Mucosa of descending colon (tissue), 3 donors: Measurements from ENCODE around the gene NCK1. TPM values are rescaled to one million over a fixed set of nuclear protein-coding genes. Genes with fewer than 3 reads are reported as not detected.

ENCODE experiments used
- ATAC-seq: fragments of 200-7000 bp; cut with Tn5 transposase; one replicate; pipeline ENCODE4 v1.9.1; 2020; ENCODE audit warnings: mild to moderate bottlenecking, moderate library complexity
- DNase-seq, 3 donors: peaks; one replicate each; pipeline ENCODE4 v3.0.0-alpha.2; 2020
- H3K36me3 ChIP-seq: fragments of 200-600 bp; one replicate; pipeline ENCODE4 v1.8.0; 2021; ENCODE audit warnings: low read depth, mild to moderate bottlenecking
- H3K4me1 ChIP-seq: fragments of 200-600 bp; one replicate; pipeline ENCODE4 v1.8.0; 2021; ENCODE audit warnings: low read depth, mild to moderate bottlenecking
- H3K4me3 ChIP-seq: fragments of 200-600 bp; one replicate; pipeline ENCODE4 v1.8.0; 2021; ENCODE audit warnings: mild to moderate bottlenecking
- H3K9me3 ChIP-seq: fragments of 200-600 bp; one replicate; pipeline ENCODE4 v1.8.0; 2021; ENCODE audit warnings: mild to moderate bottlenecking
- intact Hi-C, 2 donors: fragments of 100-400 bp; cut with DNase I in 1 of 2; cut with micrococcal nuclease in 1 of 2; formaldehyde crosslinking; loops; one replicate each; pipeline versions ENCODE4 v1.11.0 to v1.11.1; 2022; cut with DNase I, micrococcal nuclease
- total RNA-seq, 3 donors: library from RNA; stranded (reverse); fragmentation: NEBNext Ultra II Directional in 2 of 3; extraction: Animal tissue kit (Norgen Biotek cat#: 25700) in 2 of 3; gene quantifications; one replicate each; pipeline versions ENCODE4 v1.2.1 to v1.2.4, GENCODE V29; 2021 to 2023
- TF ChIP-seq, protein P1 (sequence below): fragments of 200-600 bp; IDR thresholded peaks from one replicate; pipeline ENCODE4 v1.8.0; 2022; ENCODE audit warnings: antibody characterized with exemption, mild to moderate bottlenecking
- donor health status: DM: no; HTN: no; CAD: no; lungs with moderate emphysema.
- donor health status: DM: no; HTN: no; CAD: no.
- donor health status: DM: no; HTN: yes; CAD: no.

Gene NCK1
- total RNA-seq, 3 donors from 2014 or later: 47.0 to 56.4 (median 50.1) TPM

DNA sequence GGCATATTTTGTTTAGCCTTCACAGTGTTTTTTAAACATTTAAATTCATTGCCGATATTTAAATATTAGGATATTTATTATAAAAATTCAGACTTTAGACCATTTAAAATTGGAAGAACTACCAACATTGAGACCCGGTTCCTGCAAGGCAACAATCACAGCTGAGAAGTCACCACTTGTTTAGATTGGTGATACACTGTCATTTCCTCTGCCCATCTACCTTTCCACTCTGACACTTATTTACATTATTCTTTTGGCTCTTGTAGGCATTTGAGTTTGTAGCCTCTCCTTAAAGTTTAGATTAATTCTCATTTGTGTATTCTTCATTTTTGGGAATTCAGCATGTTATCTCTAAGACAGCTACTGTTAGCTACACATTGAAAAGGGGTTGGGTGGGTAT is 85.5 kb downstream of the NCK1 start:
- H3K36me3 ChIP-seq: no peaks in the 10 kb centered on the region
- H3K9me3 ChIP-seq: no peaks in the 10 kb centered on the region
- no peak for ATAC-seq
- no peaks in the 10 kb centered on the region for H3K4me1 ChIP-seq
- TF ChIP-seq, protein P1, sequence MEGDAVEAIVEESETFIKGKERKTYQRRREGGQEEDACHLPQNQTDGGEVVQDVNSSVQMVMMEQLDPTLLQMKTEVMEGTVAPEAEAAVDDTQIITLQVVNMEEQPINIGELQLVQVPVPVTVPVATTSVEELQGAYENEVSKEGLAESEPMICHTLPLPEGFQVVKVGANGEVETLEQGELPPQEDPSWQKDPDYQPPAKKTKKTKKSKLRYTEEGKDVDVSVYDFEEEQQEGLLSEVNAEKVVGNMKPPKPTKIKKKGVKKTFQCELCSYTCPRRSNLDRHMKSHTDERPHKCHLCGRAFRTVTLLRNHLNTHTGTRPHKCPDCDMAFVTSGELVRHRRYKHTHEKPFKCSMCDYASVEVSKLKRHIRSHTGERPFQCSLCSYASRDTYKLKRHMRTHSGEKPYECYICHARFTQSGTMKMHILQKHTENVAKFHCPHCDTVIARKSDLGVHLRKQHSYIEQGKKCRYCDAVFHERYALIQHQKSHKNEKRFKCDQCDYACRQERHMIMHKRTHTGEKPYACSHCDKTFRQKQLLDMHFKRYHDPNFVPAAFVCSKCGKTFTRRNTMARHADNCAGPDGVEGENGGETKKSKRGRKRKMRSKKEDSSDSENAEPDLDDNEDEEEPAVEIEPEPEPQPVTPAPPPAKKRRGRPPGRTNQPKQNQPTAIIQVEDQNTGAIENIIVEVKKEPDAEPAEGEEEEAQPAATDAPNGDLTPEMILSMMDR: no peak
- no peak for DNase-seq
- intact Hi-C loops: no loop called here
- H3K4me3 ChIP-seq: no peak overlapping the region

GRCh38 chr3:136949146-136949545 is 87.1 kb downstream of the NCK1 start:
- ATAC-seq: no peak
- Histone ChIP-seq H3K9me3 (no peaks in the 10 kb centered on the region), H3K4me3 (no peak overlapping the region), H3K36me3 (no peaks in the 10 kb centered on the region), H3K4me1 (no peaks in the 10 kb centered on the region)
- intact Hi-C loops: no loop called here
- TF ChIP-seq, protein P1: no peak
- DNase-seq: no peak

GRCh38 chr3:136949708-136950107 is 87.7 kb downstream of the NCK1 start:
- intact Hi-C loops: no loop called here
- Histone ChIP-seq H3K4me1 (no peaks in the 10 kb centered on the region), H3K4me3 (no peak overlapping the region), H3K9me3 (no peaks in the 10 kb centered on the region), H3K36me3 (no peaks in the 10 kb centered on the region)
- no peak for ATAC-seq
- DNase-seq: no peak
- TF ChIP-seq, protein P1: no peak

DNA sequence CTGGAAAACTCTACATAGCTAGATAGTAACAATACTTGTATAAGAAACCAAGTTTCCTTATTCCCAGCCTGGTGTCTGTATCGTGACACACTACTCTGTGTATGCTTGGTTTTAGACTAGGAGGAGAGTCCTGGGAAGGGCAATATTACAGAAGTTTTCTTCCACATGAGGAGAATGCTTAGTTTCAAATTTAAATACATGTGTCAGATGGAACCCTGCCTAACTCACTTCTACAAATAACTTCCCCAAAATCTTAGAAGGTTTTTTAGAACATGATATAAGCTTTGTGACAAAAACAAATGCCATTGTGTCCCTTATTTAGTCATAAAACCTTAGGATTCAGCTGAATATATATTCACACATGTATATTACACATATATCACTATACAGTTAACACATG is 88.6 kb downstream of the NCK1 start:
- TF ChIP-seq, protein P1: no peak
- Histone ChIP-seq H3K4me1 (peaks cover 3% of the 10 kb centered on the region), H3K9me3 (no peaks in the 10 kb centered on the region), H3K4me3 (no peak overlapping the region), H3K36me3 (no peaks in the 10 kb centered on the region)
- no peak for DNase-seq
- no peak for ATAC-seq
- intact Hi-C loops: no loop called here

- no peak for ATAC-seq
- H3K4me3 ChIP-seq: no peak overlapping the region
- H3K4me1 ChIP-seq: peaks cover 11% of the 10 kb centered on the region
- intact Hi-C loops: no loop called here
- H3K36me3 ChIP-seq: no peaks in the 10 kb centered on the region
- H3K9me3 ChIP-seq: no peaks in the 10 kb centered on the region
- TF ChIP-seq, protein P1: no peak
- DNase-seq: no peak
These were observed 90.3 kb downstream of the NCK1 start for GRCh38 chr3:136952292-136952691.

- H3K4me1 ChIP-seq: peaks cover 11% of the 10 kb centered on the region
- DNase-seq (no peak), ATAC-seq (no peak)
- no peak overlapping the region for H3K4me3 ChIP-seq
- H3K9me3 ChIP-seq: no peaks in the 10 kb centered on the region
- H3K36me3 ChIP-seq: no peaks in the 10 kb centered on the region
- TF ChIP-seq, protein P1: no peak
- intact Hi-C loops: no loop called here
These were observed 92.2 kb downstream of the NCK1 start for GRCh38 chr3:136954251-136954650.
